Neuron (in vitro differentiated cells): ENCODE data around the gene CLDN4.

Experiments
- H2AFZ ChIP-seq: one replicate; pipeline ENCODE4 v1.6.1; 2013; ENCODE audit warnings: low read depth, mild to moderate bottlenecking, inconsistent platforms, low read length, moderate library complexity
- H3K27me3 ChIP-seq: one replicate; pipeline ENCODE4 v1.6.1; 2013; ENCODE audit warnings: low read length; ENCODE audit not compliant: insufficient read depth
- H3K36me3 ChIP-seq: one replicate; pipeline ENCODE4 v1.6.1; 2013; ENCODE audit warnings: low read length; ENCODE audit not compliant: insufficient read depth
- H3K4me1 ChIP-seq: one replicate; pipeline ENCODE4 v1.6.1; 2013; ENCODE audit warnings: low read length; ENCODE audit not compliant: insufficient read depth
- H3K4me3 ChIP-seq: 2 replicates; pipeline ENCODE4 v1.5.1; 2013; ENCODE audit warnings: mild to moderate bottlenecking, low read length, moderate library complexity
- H3K9me3 ChIP-seq: one replicate; pipeline ENCODE4 v1.6.1; 2013; ENCODE audit warnings: low read length

The CLDN4 gene

DNA sequence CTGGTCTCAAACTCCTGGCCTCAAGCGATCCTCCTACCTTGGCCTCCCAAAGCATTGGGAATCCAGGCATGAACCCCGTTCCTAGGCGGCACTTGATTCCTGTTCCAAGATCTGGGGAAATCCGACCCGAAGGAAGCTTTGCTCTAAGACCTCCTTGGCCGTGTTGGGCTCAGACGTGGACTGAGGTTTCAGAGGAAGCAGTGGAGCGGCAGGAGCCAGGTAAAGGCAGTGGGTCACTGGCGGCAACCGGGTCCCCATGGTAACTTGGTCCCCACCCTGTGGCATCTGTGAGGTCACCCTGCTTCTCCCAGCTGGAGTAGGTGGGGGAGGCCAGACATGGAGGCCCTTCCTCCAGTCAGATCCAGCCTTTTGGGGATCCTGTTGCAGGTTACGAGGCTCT, 30.1 kb downstream of the CLDN4 start, which contains the start of gene TMEM270:
TSS of gene TMEM270 (plus strand) at position 301 of the 400 bp plus-strand sequence. CDS start at position 337, 36 bp downstream.
- H3K36me3 ChIP-seq = no peaks in the 10 kb centered on the region
- no peak within 1 kb of the TSS for H2AFZ ChIP-seq
- no peak within 1 kb of the TSS for H3K4me3 ChIP-seq
- H3K9me3 ChIP-seq = no peaks in the 10 kb centered on the region
- H3K27me3 ChIP-seq = peaks cover 4% of the 10 kb centered on the region
- H3K4me1 ChIP-seq = no peaks in the 10 kb centered on the region

DNA sequence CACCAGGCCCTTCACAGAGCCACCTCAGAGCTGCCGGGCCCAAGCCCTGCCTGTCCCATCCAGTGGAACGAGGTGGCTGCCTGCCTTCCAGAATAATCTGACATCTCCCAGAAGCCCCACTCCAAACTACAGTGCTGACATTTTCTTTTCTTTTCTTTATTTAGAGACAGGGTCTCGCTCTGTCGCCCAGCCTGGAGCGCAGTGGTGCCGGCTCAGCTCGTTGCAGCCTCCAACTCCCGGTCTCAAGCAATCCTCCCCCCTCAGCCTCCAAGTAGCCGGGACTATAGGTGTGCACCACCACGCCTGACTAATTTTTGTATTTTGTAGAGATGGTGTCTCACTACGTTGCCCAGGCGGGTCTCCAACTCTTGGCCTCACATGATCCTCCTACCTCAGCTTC, 30.5 kb downstream of the CLDN4 start:
- Histone ChIP-seq H3K36me3 (no peaks in the 10 kb centered on the region), H3K27me3 (peaks cover 4% of the 10 kb centered on the region), H3K4me3 (no peak overlapping the region), H2AFZ (no peak overlapping the region), H3K9me3 (no peaks in the 10 kb centered on the region), H3K4me1 (no peaks in the 10 kb centered on the region)

GRCh38 chr7:73864981-73865711, 34.4 kb downstream of the CLDN4 start:
- Histone ChIP-seq H3K4me3 (no peak overlapping the region), H2AFZ (no peak overlapping the region), H3K9me3 (no peaks in the 10 kb centered on the region), H3K27me3 (no peaks in the 10 kb centered on the region), H3K4me1 (no peaks in the 10 kb centered on the region), H3K36me3 (no peaks in the 10 kb centered on the region)

GRCh38 chr7:73865738-73866445, 35.1 kb downstream of the CLDN4 start:
- H3K27me3 ChIP-seq = no peaks in the 10 kb centered on the region
- no peak overlapping the region for H2AFZ ChIP-seq
- no peaks in the 10 kb centered on the region for H3K4me1 ChIP-seq
- H3K9me3 ChIP-seq = no peaks in the 10 kb centered on the region
- H3K4me3 ChIP-seq = no peak overlapping the region
- H3K36me3 ChIP-seq = no peaks in the 10 kb centered on the region

DNA sequence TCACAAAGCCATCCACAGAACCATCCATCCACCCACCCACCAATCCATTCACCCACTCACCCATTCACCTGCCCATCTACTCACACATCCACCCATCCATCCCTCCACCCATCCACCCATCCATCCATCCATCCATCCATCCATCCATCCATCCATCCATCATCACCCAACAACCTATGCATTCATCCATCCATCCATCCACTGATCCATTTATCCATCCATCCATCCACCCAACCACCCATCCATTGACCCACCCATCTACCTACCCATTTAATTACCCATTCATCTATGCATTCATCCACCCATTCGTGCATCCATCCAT, 35.6 kb downstream of the CLDN4 start:
- H3K4me3 ChIP-seq = no peak overlapping the region
- no peaks in the 10 kb centered on the region for H3K9me3 ChIP-seq
- peaks cover 1% of the 10 kb centered on the region for H3K27me3 ChIP-seq
- no peaks in the 10 kb centered on the region for H3K4me1 ChIP-seq
- no peaks in the 10 kb centered on the region for H3K36me3 ChIP-seq
- H2AFZ ChIP-seq = no peak overlapping the region

DNA sequence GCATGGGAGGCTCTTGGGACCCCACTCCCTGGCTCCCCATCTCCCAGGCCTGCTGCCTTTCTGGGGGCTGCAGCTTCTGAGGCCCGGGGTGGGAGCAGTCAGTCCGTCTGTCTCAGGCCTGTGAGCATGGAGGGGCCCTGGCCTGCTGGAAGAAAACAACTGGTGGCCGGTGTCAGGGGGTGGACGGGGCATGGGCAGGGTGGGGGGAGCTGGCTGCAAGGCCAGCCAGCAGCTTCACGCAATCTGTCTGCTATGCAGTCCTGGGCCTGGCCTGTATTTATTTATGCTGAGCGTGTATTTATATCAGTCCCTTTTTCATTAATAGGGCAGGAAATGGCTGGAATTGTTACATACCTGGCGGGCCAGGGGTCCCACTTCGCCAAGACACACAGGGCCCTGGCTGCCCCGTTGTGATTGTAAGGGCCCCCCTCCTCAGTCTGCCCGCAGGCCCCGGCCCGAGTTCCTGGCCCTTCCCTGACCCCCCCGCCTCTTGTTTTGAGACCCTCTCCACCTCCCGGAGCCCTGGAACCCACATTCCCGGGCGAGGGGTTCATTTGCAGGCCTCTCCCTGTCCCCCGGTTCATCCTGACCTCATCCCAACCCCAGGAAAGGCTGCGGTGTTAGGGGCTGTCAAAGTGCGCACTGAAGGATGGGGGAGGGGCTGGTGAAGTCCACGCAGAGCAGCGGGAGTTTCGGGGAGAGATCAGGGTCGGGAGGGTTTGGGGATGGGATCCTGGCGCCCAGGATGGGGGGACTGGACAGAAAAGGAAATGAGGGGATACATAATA, 38.4 kb downstream of the CLDN4 start:
- H3K27me3 ChIP-seq = peaks cover 4% of the 10 kb centered on the region
- H3K36me3 ChIP-seq = no peaks in the 10 kb centered on the region
- H2AFZ ChIP-seq = no peak overlapping the region
- no peaks in the 10 kb centered on the region for H3K4me1 ChIP-seq
- H3K4me3 ChIP-seq = no peak overlapping the region
- no peaks in the 10 kb centered on the region for H3K9me3 ChIP-seq

DNA sequence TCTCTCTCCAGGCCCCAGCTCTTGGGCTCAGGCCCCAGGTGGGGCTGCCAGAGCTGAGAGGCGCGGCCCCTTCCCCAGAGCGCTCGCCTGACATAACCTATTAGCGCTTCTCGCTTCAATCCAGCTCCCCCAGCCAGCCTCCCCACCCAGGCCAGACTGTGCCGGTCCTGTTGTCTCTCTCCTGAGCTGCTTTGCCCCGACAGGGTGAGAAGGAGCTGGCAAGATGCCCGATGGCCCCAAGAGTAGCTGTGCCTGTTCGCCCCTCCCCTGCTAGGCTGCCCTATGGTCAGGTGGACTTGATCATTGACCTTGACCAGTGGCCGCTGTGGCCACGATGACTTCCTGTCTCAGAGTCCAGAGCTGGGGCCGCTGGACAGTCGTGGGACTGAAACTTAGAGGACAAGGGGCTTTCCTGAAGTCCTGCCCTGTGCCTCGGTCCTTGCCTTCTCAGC, 39.3 kb downstream of the CLDN4 start:
- H2AFZ ChIP-seq = no peak overlapping the region
- no peaks in the 10 kb centered on the region for H3K4me1 ChIP-seq
- H3K9me3 ChIP-seq = no peaks in the 10 kb centered on the region
- peaks cover 4% of the 10 kb centered on the region for H3K27me3 ChIP-seq
- H3K36me3 ChIP-seq = no peaks in the 10 kb centered on the region
- H3K4me3 ChIP-seq = no peak overlapping the region

DNA sequence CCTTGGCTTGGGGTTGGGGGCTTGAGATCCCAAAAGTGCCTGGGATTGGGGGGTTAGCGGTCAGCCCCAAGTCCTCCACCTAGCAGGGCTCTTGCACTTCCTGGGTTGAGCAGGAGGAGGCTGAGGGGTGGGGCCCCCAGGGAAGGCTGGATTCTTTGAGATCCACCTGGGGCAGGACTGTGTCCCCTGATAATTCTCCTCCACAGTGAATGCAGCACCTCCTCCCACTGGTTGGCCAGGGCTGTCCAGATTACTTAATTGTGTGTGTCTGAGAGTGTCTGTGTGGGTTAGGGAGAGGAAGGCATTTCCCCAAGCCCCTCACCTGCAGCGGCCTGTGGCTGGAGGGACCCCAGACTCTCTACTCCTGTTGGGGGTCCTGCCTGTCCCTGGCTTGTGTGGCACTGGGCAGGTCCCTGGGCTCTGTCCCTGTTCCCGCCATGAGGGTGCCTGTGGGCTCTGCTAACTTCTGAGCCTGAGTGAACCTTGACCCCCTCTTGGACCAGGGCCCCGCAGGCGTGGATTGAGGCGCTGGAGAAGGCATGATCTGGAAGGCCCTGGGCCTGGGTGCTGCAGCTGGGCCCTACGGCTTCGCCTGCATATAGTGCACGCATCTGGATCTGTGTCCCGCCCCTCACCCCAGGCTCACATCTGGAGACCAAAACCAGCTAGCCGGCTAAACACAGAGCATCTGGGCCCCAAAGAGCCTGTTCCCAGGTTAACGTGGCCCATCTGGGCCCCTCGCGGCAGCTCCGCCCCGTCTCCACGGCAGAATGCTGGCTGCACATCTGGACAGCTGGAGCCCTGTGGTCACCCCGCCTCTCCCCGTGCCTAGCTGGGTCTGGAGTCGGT, 40.6 kb downstream of the CLDN4 start:
- no peaks in the 10 kb centered on the region for H3K4me1 ChIP-seq
- H3K36me3 ChIP-seq = no peaks in the 10 kb centered on the region
- H3K27me3 ChIP-seq = peaks cover 4% of the 10 kb centered on the region
- no peak overlapping the region for H3K4me3 ChIP-seq
- no peak overlapping the region for H2AFZ ChIP-seq
- H3K9me3 ChIP-seq = no peaks in the 10 kb centered on the region

GRCh38 chr7:73872056-73872908, 41.5 kb downstream of the CLDN4 start:
- peaks cover 4% of the 10 kb centered on the region for H3K27me3 ChIP-seq
- H3K9me3 ChIP-seq = no peaks in the 10 kb centered on the region
- no peak overlapping the region for H3K4me3 ChIP-seq
- H3K4me1 ChIP-seq = no peaks in the 10 kb centered on the region
- no peaks in the 10 kb centered on the region for H3K36me3 ChIP-seq
- no peak overlapping the region for H2AFZ ChIP-seq

DNA sequence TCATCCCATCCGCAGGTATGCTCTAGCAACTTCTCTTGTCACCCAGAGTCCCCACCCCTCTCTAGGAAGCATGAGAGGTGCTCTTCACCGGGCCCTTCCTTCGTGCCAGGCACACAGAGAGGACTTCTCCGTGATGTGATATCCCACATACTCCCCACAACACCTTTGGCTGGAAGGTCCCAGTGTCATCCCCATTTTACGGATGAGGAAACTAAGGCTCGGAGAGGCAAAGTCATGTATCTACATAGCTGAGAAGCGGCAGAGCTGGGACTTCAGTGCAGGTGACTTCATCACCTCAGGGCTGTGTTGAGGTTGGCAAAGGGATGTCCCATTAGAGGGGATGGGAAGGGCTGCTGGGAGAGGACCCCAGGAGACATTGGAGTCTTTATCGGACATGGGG, 45.6 kb downstream of the CLDN4 start:
- no peak overlapping the region for H3K4me3 ChIP-seq
- H3K4me1 ChIP-seq = no peaks in the 10 kb centered on the region
- peaks cover 8% of the 10 kb centered on the region for H3K27me3 ChIP-seq
- no peaks in the 10 kb centered on the region for H3K36me3 ChIP-seq
- H2AFZ ChIP-seq = no peak overlapping the region
- no peaks in the 10 kb centered on the region for H3K9me3 ChIP-seq

DNA sequence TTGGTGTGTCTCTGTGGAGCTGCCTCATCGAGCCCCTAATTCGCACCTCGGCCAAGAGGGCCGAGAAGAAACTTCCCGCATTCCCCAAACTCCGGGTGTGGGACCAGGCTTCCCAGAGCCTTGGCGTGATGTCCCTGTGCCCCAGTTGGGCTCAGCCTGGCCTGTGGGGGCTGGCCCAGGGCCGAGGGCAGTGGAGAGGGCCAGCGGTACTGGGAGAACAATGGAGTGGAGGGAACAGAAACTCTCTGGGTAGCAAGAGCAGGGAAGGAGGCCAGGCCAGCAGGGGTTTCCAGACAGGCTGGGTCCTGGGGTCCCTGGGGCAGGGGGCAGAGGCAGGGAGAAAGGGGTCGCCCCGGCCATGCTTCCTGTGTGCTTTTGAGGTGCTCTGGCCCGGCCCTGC, 46.2 kb downstream of the CLDN4 start:
- H2AFZ ChIP-seq = no peak overlapping the region
- H3K4me1 ChIP-seq = no peaks in the 10 kb centered on the region
- H3K9me3 ChIP-seq = no peaks in the 10 kb centered on the region
- no peak overlapping the region for H3K4me3 ChIP-seq
- H3K36me3 ChIP-seq = no peaks in the 10 kb centered on the region
- H3K27me3 ChIP-seq = peaks cover 4% of the 10 kb centered on the region
